Lung (tissue), 12 donors: Measurements from ENCODE around the gene STRN4. TPM values are rescaled to one million over a fixed set of nuclear protein-coding genes. Genes with fewer than 3 reads are reported as not detected.

ENCODE experiments used
- ATAC-seq: fragments of 200-7000 bp; cut with Tn5 transposase; one replicate; pipeline ENCODE4 v1.9.1; 2020; ENCODE audit warnings: moderate number of reproducible peaks; ENCODE audit not compliant: insufficient read depth, low FRiP score
- DNase-seq, 3 donors: peaks; one replicate each; pipeline ENCODE4 v3.0.0-alpha.2; 2013 to 2017
- H3K27ac ChIP-seq, 2 donors: one replicate each; pipeline ENCODE4 v1.5.1; 2013; ENCODE audit warnings: mild to moderate bottlenecking in 2 of 2, moderate library complexity in 2 of 2, control low read depth in 1 of 2, inconsistent platforms in 1 of 2, low read depth in 1 of 2, low read length in 1 of 2
- H3K27me3 ChIP-seq, 3 donors: one replicate each; pipeline ENCODE4 v1.5.1; 2013; ENCODE audit warnings: low read length in 2 of 3; ENCODE audit not compliant: control insufficient read depth in 3 of 3, insufficient read depth in 3 of 3
- H3K36me3 ChIP-seq, 4 donors: one replicate each; pipeline ENCODE4 v1.5.1; 2013; ENCODE audit warnings: low read length in 4 of 4, mild to moderate bottlenecking in 1 of 4, moderate library complexity in 1 of 4; ENCODE audit not compliant: control insufficient read depth in 4 of 4, insufficient read depth in 4 of 4
- H3K4me1 ChIP-seq, 5 donors: one replicate each; pipeline ENCODE4 v1.5.1; 2013; ENCODE audit warnings: low read length in 5 of 5, mild to moderate bottlenecking in 2 of 5, moderate library complexity in 1 of 5; ENCODE audit not compliant: control insufficient read depth in 5 of 5, insufficient read depth in 5 of 5
- H3K4me3 ChIP-seq: one replicate; pipeline ENCODE4 v1.5.1; 2013; ENCODE audit warnings: mild to moderate bottlenecking, control low read depth, moderate library complexity
- H3K9ac ChIP-seq, 2 donors: one replicate each; pipeline ENCODE4 v1.5.1; 2013; ENCODE audit warnings: low read length in 2 of 2, control low read depth in 1 of 2; ENCODE audit not compliant: insufficient read depth in 1 of 2
- H3K9me3 ChIP-seq, 4 donors: one replicate each; pipeline ENCODE4 v1.5.1; 2013; ENCODE audit warnings: low read length in 3 of 4, mild to moderate bottlenecking in 1 of 4, moderate library complexity in 1 of 4; ENCODE audit not compliant: control insufficient read depth in 4 of 4, insufficient read depth in 3 of 4
- CTCF ChIP-seq: IDR thresholded peaks from 2 replicates; pipeline ENCODE4 v1.5.1; 2012; ENCODE audit warnings: mild to moderate bottlenecking; ENCODE audit errors: control extremely low read depth, extremely low read depth
- WGBS, 2 donors: extraction: QIAGEN DNeasy Blood & Tissue Kit; methylation state at CpG; one replicate each; pipeline ENCODE4 v1.1.7; 2013; 5-methylcytosine and 5-hydroxymethylcytosine counted together
- polyA plus RNA-seq, 2 donors: library from polyadenylated mRNA; stranded (reverse); fragments of 200-250 nt; gene quantifications; one replicate each; pipeline ENCODE4 v1.2.1, GENCODE V29; 2013
- total RNA-seq, 2 donors: library from RNA; depleted of rRNA in 1 of 2; stranded (reverse); fragments of >200 nt in 1 of 2; gene quantifications; one replicate each; pipeline ENCODE4 v1.2.1, GENCODE V29; 2014 to 2021
- donor health status: control.
- donor health status: control.
- donor health status: Bipolar disorder and iron deficiency.
- donor health status: healthy.
- donor health status: DM: yes; HTN: yes; CAD: no.

STRN4 gene
- total and polyA plus RNA-seq, 4 donors: 71.6 to 86.8 (median 79.2) TPM

- Histone ChIP-seq H3K4me1 (peaks cover 0 to 6% (median 0%) of the 10 kb centered on the region in 5 donors), H3K36me3 (peaks cover 5 to 18% (median 11%) of the 10 kb centered on the region in 4 donors), H3K9me3 (no peaks in the 10 kb centered on the region), H3K27ac (peak overlapping the region in 1 of 2 donors; percentile 42), H3K27me3 (no peaks in the 10 kb centered on the region), H3K9ac (no peak overlapping the region), H3K4me3 (no peak overlapping the region)
- peak in 1 of 3 donors; percentile 42 for DNase-seq
- TF ChIP-seq CTCF: no peak
- WGBS, 2 donors: 77 to 84% methylated on average over 39 of the region's 39 CpGs
- peak; percentile 16 for ATAC-seq
Measured at GRCh38 chr19:46755077-46755852, 9.0 kb upstream of the STRN4 start.

- Histone ChIP-seq H3K27ac (no peak overlapping the region), H3K9me3 (no peaks in the 10 kb centered on the region), H3K36me3 (peaks cover 5 to 18% (median 12%) of the 10 kb centered on the region in 4 donors), H3K27me3 (no peaks in the 10 kb centered on the region), H3K9ac (no peak overlapping the region), H3K4me3 (no peak overlapping the region), H3K4me1 (peaks cover 0 to 5% (median 0%) of the 10 kb centered on the region in 5 donors)
- peak; percentile 39 for TF ChIP-seq CTCF
- ATAC-seq: no peak
- WGBS, 2 donors: 34 to 41% methylated on average over 4 of the region's 4 CpGs
- peak in 2 of 3 donors; percentile 55 to 57 for DNase-seq
Measured at GRCh38 chr19:46753420-46754155, 7.3 kb upstream of the STRN4 start.

GRCh38 chr19:46748325-46749109 lies 2.3 kb upstream of the STRN4 start:
- Histone ChIP-seq H3K9me3 (no peaks in the 10 kb centered on the region), H3K27me3 (no peaks in the 10 kb centered on the region), H3K27ac (no peak overlapping the region), H3K36me3 (peaks cover 0 to 7% (median 1%) of the 10 kb centered on the region in 4 donors), H3K9ac (no peak overlapping the region), H3K4me1 (peaks cover 4 to 15% (median 6%) of the 10 kb centered on the region in 5 donors), H3K4me3 (no peak overlapping the region)
- DNase-seq (peak; percentile 54 to 62 (median 61)), ATAC-seq (no peak)
- WGBS, 2 donors: 87 to 90% methylated on average over 21 of the region's 21 CpGs
- peak; percentile 22 for TF ChIP-seq CTCF
